Endothelial cell of umbilical vein (primary cell): Measurements from ENCODE around the gene BCOR. TPM values are rescaled to one million over a fixed set of nuclear protein-coding genes. Genes with fewer than 3 reads are reported as not detected.

Source experiments
- BruUV-seq: library from RNA; stranded (reverse); fragments of 400-500 nt; replicated peaks from 2 replicates; lab custom pipeline; 2021; lab: Mats Ljungman, UMichigan
- CTCF ChIA-PET: fragments of 300-600, 350-600 bp; sonication (Branson Sonifier 250); formaldehyde crosslinking; loops from one replicate; lab custom pipeline; 2021; ENCODE audit warnings: antibody characterized with exemption, inconsistent platforms; lab: Charles Lee
- POLR2A ChIA-PET: fragments of 300-600, 350-600 bp; sonication (Branson Sonifier 250); formaldehyde crosslinking; loops from one replicate; lab custom pipeline; 2021; ENCODE audit warnings: antibody characterized with exemption, inconsistent platforms; lab: Charles Lee
- DNase-seq: peaks from one replicate; pipeline ENCODE4 v3.0.0-alpha.2; 2011; ENCODE audit warnings: low read depth, low spot score
- FAIRE-seq: peaks from 2 replicates; lab custom pipeline; 2011; peaks lifted over from hg19 to GRCh38; lab: Jason Lieb, UNC
- H2AFZ ChIP-seq: 2 replicates; pipeline ENCODE4 v1.6.0; 2012; ENCODE audit warnings: low read depth, low read length, control low read depth, inconsistent platforms
- H3K27ac ChIP-seq: 2 replicates; pipeline ENCODE4 v1.5.1; 2011; ENCODE audit warnings: low read depth, mild to moderate bottlenecking, control low read depth, low read length, moderate library complexity; ENCODE audit not compliant: insufficient read depth
- H3K27me3 ChIP-seq, 2 experiments: 2 replicates each; pipeline versions ENCODE4 v1.6.0 to v1.6.1; 2011; ENCODE audit warnings: low read length in 2 of 2, mixed read lengths in 1 of 2; ENCODE audit not compliant: control insufficient read depth in 2 of 2, insufficient read depth in 2 of 2
- H3K36me3 ChIP-seq, 2 experiments: 2 replicates in 1 of 2; 3 replicates in 1 of 2; pipeline ENCODE4 v1.5.1; 2011; ENCODE audit warnings: low read length in 2 of 2, mild to moderate bottlenecking in 1 of 2, moderate library complexity in 1 of 2; ENCODE audit not compliant: control insufficient read depth in 2 of 2, insufficient read depth in 2 of 2; ENCODE audit errors: extremely low read depth in 1 of 2
- H3K4me1 ChIP-seq: 3 replicates; pipeline ENCODE4 v1.5.1; 2011; ENCODE audit warnings: mild to moderate bottlenecking, low read length; ENCODE audit not compliant: control insufficient read depth, insufficient read depth; ENCODE audit errors: extremely low read depth
- H3K4me2 ChIP-seq: 2 replicates; pipeline ENCODE4 v1.6.1; 2011; ENCODE audit warnings: low read length, control low read depth, mixed read lengths; ENCODE audit not compliant: insufficient read depth
- H3K4me3 ChIP-seq, 3 experiments: fragments of 200-600 bp in 1 of 3; sonication (generic), shearing (Covaris generic) in 1 of 3; replicated peaks in 1 of 3; 2 replicates each; pipeline ENCODE4 v1.5.1; 2011 to 2016; ENCODE audit warnings: control low read depth in 3 of 3, low read length in 3 of 3, mild to moderate bottlenecking in 2 of 3, inconsistent platforms in 1 of 3, low read depth in 1 of 3, moderate library complexity in 1 of 3; ENCODE audit not compliant: insufficient read depth in 1 of 3
- H3K79me2 ChIP-seq: 2 replicates; pipeline ENCODE4 v1.6.0; 2012; ENCODE audit warnings: low read length, inconsistent platforms; ENCODE audit not compliant: control insufficient read depth, insufficient read depth
- H3K9ac ChIP-seq: replicated peaks from 2 replicates; pipeline ENCODE3; 2011; ENCODE audit warnings: low read length, control low read depth; ENCODE audit not compliant: insufficient read depth; ENCODE audit errors: extremely low read depth
- H3K9me1 ChIP-seq: replicated peaks from 3 replicates; pipeline ENCODE4 v1.6.0; 2011; ENCODE audit warnings: mild to moderate bottlenecking, low read length; ENCODE audit not compliant: control insufficient read depth, insufficient read depth; ENCODE audit errors: extremely low read depth
- H3K9me3 ChIP-seq: replicated peaks from 2 replicates; pipeline ENCODE4 v1.5.1; 2012; ENCODE audit warnings: low read length, inconsistent platforms; ENCODE audit not compliant: control insufficient read depth, insufficient read depth
- H4K20me1 ChIP-seq: replicated peaks from 2 replicates; pipeline ENCODE3; 2011; ENCODE audit warnings: mild to moderate bottlenecking, low read length; ENCODE audit not compliant: control insufficient read depth, insufficient read depth; ENCODE audit errors: extremely low read depth
- EZH2 ChIP-seq: IDR thresholded peaks from 2 replicates; pipeline ENCODE4 v1.6.1; 2012; ENCODE audit warnings: borderline replicate concordance, low read depth, mild to moderate bottlenecking, moderate library complexity, low read length, inconsistent platforms; ENCODE audit not compliant: severe bottlenecking
- FOS ChIP-seq: IDR thresholded peaks from 2 replicates; pipeline ENCODE4 v1.6.1; 2011; ENCODE audit warnings: mild to moderate bottlenecking, low read length, moderate library complexity, borderline replicate concordance; ENCODE audit not compliant: insufficient read depth
- GATA2 ChIP-seq: IDR thresholded peaks from 2 replicates; pipeline ENCODE4 v1.7.0; 2011; ENCODE audit warnings: low read depth, mild to moderate bottlenecking, moderate library complexity, mixed read lengths, low read length; ENCODE audit not compliant: insufficient read length, insufficient read depth
- JUN ChIP-seq: IDR thresholded peaks from 2 replicates; pipeline ENCODE4 v1.6.1; 2011; ENCODE audit warnings: borderline replicate concordance, low read depth; ENCODE audit not compliant: insufficient read length, insufficient read depth
- MYC ChIP-seq: IDR thresholded peaks from one replicate; pipeline ENCODE4 v1.6.1; 2011; ENCODE audit warnings: mild to moderate bottlenecking, low read depth, low read length
- POLR2A ChIP-seq: IDR thresholded peaks from 2 replicates; pipeline ENCODE4 v1.6.1; 2012; ENCODE audit warnings: low read depth, mild to moderate bottlenecking, control low read depth, low read length
- POLR2AphosphoS5 ChIP-seq: IDR thresholded peaks from 2 replicates; pipeline ENCODE4 v1.6.1; 2012; ENCODE audit warnings: low read depth, mild to moderate bottlenecking, control low read depth, low read length, moderate library complexity; ENCODE audit not compliant: insufficient read depth
- dilution Hi-C: fragments of 300-500 bp; cut with MboI; formaldehyde crosslinking; loops from one replicate; pipeline ENCODE4 v1.15.0; 2019; ENCODE audit warnings: low sequenced_read_pairs; ENCODE audit not compliant: extremely low pct_ligation_motif_present
- intact Hi-C: fragments of 100-400 bp; cut with micrococcal nuclease; formaldehyde crosslinking; loops from one replicate; pipeline ENCODE4 v1.10.0; 2022
- polyA plus RNA-seq, 4 experiments: library from polyadenylated mRNA; depleted of rRNA in 3 of 4; stranded (reverse) in 3 of 4; unstranded in 1 of 4; fragments of >200 nt; gene quantifications; 2 replicates each; pipeline versions ENCODE4 v1.2.1 to v1.2.3, GENCODE V29; 2011 to 2012; ENCODE audit warnings: missing spikeins in 1 of 4
- total RNA-seq: library from RNA; stranded (reverse); gene quantifications from 2 replicates; pipeline ENCODE4 v1.2.3, GENCODE V29; 2021
- TF ChIP-seq, protein P1 (sequence below), 2 donors: IDR thresholded peaks; 1 replicate in 1 of 2; 2 replicates in 1 of 2; pipeline ENCODE4 v1.5.1; 2011; ENCODE audit warnings: low read length in 2 of 2, mild to moderate bottlenecking in 2 of 2, moderate library complexity in 2 of 2, control low read depth in 1 of 2, inconsistent platforms in 1 of 2, low read depth in 1 of 2; ENCODE audit not compliant: insufficient read depth in 1 of 2; ENCODE audit errors: extremely low read depth in 1 of 2
- TF ChIP-seq, protein P2 (sequence below): IDR thresholded peaks from 2 replicates; pipeline ENCODE4 v1.6.1; 2011; ENCODE audit not compliant: insufficient read depth, insufficient read length

Gene BCOR
- total and polyA plus RNA-seq, 2 donors (not counting 3 experiments of a cell fraction or from before 2014, with no cell fraction given) = 10.1 to 24.2 TPM

DNA sequence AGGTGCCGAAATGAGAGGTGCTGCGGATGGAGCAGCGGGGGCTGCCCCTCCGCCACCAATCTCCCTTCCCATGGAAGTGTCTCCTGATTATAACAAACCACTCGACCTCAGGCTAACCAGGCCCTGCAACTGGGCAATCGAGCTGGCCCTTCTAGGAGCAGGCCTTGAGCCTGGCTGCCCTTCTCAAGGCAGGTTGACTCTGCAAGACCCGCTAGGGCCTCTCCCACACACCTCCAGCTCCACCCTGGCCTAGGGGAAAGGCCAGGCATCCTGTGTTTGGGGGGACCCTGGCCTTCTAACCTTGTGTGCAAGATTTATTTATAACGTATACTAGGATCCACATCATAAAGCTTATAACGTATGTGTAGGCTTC is 3.7 kb upstream of the BCOR start:
- H2AFZ ChIP-seq = no peak overlapping the region
- dilution Hi-C loops = no loop called here
- H4K20me1 ChIP-seq = no peaks in the 10 kb centered on the region
- H3K27ac ChIP-seq = no peak overlapping the region
- H3K9me3 ChIP-seq = no peaks in the 10 kb centered on the region
- H3K79me2 ChIP-seq = peaks cover 3% of the 10 kb centered on the region
- no TSS peak for BruUV-seq
- FAIRE-seq = no peak
- CTCF ChIA-PET = no interaction called here
- no peak overlapping the region for H3K9ac ChIP-seq
- no peak for DNase-seq
- H3K4me1 ChIP-seq = no peaks in the 10 kb centered on the region
- no peak overlapping the region for H3K4me3 ChIP-seq
- intact Hi-C loops = no loop called here
- no peak overlapping the region for H3K4me2 ChIP-seq
- TF ChIP-seq FOS = no peak
- no peak for TF ChIP-seq MYC
- TF ChIP-seq EZH2 = no peak
- TF ChIP-seq POLR2AphosphoS5 = no peak
- TF ChIP-seq, protein P1, sequence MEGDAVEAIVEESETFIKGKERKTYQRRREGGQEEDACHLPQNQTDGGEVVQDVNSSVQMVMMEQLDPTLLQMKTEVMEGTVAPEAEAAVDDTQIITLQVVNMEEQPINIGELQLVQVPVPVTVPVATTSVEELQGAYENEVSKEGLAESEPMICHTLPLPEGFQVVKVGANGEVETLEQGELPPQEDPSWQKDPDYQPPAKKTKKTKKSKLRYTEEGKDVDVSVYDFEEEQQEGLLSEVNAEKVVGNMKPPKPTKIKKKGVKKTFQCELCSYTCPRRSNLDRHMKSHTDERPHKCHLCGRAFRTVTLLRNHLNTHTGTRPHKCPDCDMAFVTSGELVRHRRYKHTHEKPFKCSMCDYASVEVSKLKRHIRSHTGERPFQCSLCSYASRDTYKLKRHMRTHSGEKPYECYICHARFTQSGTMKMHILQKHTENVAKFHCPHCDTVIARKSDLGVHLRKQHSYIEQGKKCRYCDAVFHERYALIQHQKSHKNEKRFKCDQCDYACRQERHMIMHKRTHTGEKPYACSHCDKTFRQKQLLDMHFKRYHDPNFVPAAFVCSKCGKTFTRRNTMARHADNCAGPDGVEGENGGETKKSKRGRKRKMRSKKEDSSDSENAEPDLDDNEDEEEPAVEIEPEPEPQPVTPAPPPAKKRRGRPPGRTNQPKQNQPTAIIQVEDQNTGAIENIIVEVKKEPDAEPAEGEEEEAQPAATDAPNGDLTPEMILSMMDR (IDR thresholded peaks at IDR 0.05; ENCODE audit: extremely low read depth in 1 of 2, insufficient read depth in 1 of 2, low read depth in 1 of 2, low read length in 2 of 2) = no peak
- no peak for TF ChIP-seq POLR2A
- no peak for TF ChIP-seq GATA2
- TF ChIP-seq, protein P2, sequence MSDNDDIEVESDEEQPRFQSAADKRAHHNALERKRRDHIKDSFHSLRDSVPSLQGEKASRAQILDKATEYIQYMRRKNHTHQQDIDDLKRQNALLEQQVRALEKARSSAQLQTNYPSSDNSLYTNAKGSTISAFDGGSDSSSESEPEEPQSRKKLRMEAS = no peak
- no peak for TF ChIP-seq JUN
- H3K27me3 ChIP-seq = no peaks in the 10 kb centered on the region
- no peaks in the 10 kb centered on the region for H3K9me1 ChIP-seq
- H3K36me3 ChIP-seq = no peaks in the 10 kb centered on the region
- POLR2A ChIA-PET = no interaction called here
